GM19372 (cell line): ENCODE measurements around the gene RDH11.
"Not testable (repeated sequence)": the region's sequence is repeated elsewhere in the genome, so short reads cannot be mapped to it uniquely, and the experiment has no call there.

ENCODE experiments used
- ATAC-seq: cut with Tn5 transposase; IDR thresholded peaks from one replicate; pipeline ENCODE4 v1.9.1; 2021; ENCODE audit warnings: mild to moderate bottlenecking, low read depth, moderate library complexity; ENCODE audit not compliant: unreplicated experiment

RDH11 gene, protein sequence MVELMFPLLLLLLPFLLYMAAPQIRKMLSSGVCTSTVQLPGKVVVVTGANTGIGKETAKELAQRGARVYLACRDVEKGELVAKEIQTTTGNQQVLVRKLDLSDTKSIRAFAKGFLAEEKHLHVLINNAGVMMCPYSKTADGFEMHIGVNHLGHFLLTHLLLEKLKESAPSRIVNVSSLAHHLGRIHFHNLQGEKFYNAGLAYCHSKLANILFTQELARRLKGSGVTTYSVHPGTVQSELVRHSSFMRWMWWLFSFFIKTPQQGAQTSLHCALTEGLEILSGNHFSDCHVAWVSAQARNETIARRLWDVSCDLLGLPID

DNA sequence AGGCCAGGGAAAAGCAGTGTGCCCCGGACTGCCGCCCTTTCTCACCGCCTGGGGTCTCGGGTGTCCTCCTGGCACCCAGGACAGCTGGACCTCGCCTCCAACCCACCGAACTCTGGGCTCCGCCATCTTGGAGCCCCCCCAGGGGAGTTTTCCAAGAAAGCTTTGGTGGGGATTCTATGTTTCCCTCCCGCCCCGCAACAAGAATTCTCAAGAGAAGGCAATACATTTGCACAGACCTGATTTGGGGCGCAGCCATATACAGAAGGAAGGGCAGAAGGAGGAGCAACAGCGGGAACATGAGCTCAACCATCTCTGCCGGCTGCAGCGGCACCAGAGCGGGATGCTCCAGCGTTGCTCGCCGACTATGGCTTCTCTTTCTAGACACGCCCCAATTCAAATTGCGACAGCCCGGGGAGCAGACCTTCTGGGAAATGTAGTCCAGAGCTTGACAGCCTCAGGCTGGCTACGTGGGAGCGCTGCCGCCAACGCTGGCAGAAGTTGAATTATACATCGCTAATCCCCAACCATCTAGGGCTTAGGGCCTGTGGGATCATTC, at the start of gene RDH11:
Gene RDH11, minus strand, starts transcription at position 371 of the 556 bp plus-strand sequence. Its CDS starts 61 bp downstream, at position 310.
- peak; percentile 80 for ATAC-seq

- no peak for ATAC-seq
Observed at GRCh38 chr14:67744046-67744445, 48.5 kb upstream of the RDH11 start.

DNA sequence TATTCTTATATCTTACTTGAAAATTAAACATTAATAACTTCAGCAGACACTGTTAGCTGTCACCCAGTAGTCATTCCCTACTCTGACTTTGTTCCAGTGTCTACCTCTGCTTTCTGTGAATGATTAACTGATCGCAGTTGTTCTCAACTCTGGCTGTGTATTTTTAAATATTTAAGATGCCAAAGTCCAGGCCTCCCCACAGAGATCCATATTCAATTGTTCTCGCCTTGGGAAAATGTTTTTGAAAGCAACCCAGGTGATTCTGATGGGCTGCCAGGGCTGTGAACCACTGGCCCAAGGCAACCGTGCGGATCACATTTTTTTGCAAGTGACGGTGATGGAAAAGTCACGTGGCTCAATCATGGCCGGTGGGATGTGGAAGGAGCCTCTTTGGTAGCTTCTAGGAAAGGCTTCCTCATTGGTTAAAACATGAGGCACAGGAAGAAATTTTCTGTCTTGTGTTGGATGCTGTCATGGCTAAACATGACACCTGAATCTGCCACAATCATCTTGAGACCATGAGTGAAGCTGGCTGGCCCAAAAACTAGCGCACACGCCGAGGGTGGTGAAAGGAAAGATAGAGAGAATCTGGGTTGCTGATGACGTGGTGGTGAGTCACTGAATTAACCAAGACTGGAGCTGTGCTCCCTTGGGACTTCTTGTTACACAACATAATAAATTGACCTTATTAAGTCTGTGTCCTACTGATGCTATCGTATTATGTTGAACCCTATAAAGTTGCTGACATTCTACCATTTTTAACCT, 43.4 kb upstream of the RDH11 start:
- ATAC-seq, result no peak

DNA sequence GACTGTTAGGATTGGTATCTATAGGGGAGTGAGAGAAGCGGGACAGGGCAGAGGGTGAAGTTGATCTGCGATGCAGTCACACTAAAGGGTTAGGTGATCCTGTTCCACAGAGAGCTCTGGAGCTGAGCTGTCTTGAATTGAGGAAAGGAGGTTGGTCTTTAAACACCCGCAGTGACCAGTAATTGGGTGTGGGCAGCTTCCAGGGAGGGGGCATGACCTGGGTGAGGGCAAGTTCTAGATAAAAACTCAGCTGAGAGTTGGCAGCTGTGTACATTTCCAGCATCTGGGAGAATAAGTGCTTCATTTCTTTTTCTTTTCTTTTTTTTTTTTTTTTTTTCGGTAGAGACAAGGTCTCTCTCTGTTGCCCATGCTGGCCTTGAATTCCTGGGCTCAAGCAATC, 41.2 kb upstream of the RDH11 start:
- ATAC-seq, result no peak

DNA sequence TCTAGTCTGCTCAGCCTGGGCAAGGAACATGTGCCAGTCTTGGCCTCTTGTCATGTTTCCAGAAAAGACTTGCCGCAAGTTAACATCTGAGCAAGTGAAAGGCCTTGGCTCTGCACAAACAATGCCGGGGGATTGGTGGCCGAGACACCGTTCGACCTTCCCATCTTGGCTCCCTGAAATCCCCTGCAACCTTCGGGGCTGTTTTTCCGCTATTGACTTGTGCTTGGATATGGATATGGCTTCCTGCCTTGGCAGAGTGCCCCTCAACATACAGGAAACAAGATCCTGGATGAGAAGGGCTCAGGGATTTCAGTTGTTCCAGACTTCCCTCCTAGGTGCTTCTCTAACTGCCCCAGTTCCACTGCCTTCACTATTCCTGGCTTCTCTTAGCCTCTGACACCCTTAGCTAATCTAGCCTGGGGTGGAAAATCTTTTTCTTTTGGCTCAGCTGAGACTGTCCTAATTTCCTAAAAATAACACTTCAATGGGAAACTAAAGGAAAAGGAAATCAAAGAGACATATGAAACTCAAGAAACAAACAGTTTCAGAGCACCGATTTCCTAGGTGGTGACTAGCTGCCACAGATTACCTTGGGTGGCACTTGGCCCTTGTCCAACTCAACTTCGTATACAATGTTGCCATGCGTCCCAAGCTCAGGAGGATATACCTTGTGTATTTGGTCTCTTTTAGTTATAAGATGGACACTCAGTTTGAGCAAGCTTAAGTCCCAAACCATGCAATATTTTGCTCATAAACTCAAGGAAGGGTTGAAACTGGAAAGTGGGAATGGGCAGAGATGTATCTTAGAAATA, 40.0 kb upstream of the RDH11 start:
- no peak for ATAC-seq

DNA sequence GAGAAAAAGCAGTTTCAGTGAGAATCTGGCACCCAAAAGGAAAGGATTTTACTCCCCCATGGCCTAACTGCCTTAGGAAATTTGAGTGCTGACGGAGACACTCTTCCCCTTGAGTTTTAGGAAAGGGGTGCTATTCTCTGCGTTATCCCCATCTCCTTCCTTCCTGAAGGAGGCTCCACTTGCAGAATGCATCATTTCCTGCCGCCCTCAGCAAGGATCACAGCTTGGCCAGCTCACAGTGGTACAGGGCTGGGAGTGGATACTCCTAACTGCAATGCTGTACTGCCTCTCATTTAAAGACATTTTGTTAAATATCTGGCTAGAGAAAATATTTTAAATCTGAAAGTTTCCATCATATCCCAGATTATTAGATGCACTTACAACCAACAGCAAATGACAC, 39.1 kb upstream of the RDH11 start:
- no peak for ATAC-seq

- ATAC-seq, result no peak
Observed at GRCh38 chr14:67733616-67734015, 38.1 kb upstream of the RDH11 start.

GRCh38 chr14:67729072-67729885, 33.7 kb upstream of the RDH11 start:
- ATAC-seq, result no peak

GRCh38 chr14:67728258-67728657, 32.7 kb upstream of the RDH11 start:
- ATAC-seq, result no peak

- ATAC-seq, result no peak
Observed at GRCh38 chr14:67727361-67727760, 31.8 kb upstream of the RDH11 start.

DNA sequence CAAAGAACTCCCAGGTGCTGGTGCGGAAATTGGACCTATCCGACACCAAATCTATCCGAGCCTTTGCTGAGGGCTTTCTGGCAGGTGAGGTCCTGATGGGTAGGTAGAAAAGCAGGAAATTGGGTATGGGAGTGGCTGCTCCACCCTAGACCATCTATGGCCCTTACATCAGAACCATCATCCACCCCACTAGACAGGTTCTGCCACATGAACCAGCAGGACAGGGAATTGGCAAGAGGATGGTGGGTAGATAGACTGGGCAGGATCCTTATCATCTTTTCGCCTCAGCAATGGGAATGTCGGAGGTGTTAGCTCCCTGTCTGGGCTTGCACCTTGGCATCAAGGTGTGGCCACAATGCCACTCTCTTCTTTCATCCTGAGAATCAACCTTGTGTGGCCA, 29.6 kb upstream of the RDH11 start:
- ATAC-seq, result no peak

DNA sequence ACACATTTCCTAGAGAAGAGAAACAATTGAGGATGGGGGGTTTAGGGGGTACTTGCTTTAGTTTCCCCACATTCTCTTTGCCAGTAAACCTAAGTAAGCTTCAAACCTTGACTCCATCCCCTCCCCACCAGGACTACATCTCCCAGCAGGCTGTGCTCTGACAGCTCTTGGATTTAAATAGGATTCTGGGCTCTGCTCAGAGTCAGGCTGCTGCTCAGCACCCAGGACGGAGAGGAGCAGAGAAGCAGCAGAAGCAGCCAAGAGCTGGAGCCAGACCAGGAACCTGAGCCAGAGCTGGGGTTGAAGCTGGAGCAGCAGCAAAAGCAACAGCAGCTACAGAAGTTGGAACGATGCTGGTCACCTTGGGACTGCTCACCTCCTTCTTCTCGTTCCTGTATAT, 26.7 kb upstream of the RDH11 start:
- ATAC-seq, result no peak

DNA sequence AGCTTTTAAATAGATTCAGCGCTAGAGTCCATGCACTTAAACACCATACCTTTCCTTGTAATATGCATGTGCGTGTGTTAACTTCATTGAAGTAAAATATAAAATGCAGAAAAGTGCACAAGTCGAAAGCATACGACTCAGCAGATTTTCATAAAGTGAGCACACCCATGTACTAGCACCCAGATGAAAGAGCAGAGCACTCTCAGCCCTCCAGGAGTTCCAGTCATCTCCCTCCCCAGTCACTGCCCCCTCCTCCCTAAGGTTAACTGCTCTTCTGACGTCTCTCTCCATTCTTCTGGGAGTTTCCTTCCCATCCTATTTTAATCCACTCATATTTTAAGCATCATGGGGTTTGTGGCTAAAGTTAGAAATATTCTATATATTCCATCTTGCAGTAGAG, 26.3 kb upstream of the RDH11 start:
- no peak for ATAC-seq

GRCh38 chr14:67719866-67720265, 24.3 kb upstream of the RDH11 start:
- ATAC-seq, result no peak

DNA sequence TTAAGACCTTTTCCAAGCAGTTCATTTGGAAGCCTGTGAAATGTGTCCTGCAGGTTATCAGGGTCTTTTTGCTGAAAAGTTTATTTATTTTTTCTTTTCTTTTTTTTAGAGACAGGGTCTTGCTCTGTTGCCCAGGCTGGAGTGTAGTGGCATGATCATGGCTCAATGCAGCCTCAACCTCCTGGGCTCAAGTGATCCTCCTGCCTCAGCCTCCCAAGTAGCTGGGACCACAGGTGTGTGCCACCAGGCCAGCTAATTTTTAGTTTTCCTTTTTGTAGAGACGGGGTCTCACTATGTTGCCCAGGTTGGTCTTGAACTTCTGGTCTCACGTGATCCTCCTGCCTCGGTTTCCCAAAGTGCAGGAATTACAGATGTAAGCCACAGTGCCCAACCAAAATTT, 23.8 kb upstream of the RDH11 start:
- not testable (repeated sequence) for ATAC-seq

DNA sequence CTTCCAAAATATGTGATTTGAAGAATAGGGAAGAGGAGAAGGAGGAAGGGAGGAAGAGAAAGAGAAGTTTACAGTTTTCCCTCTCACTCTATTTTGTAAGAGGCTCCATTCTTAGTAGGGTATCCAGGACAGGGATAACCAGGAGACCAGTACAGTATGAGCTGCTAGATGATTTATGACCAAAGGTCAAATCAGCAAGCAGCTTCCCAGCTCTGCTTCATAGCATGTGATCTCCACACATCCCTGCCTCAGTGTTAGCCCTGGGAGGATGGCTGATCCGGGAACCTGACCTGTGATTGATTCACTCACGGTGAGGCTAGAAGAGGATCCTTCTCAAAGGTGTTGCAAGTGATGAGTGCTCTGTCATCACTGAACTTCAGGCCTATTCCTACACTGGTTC, 22.7 kb upstream of the RDH11 start:
- ATAC-seq, result no peak

- no peak for ATAC-seq
Observed at GRCh38 chr14:67717048-67717447, 21.5 kb upstream of the RDH11 start.

DNA sequence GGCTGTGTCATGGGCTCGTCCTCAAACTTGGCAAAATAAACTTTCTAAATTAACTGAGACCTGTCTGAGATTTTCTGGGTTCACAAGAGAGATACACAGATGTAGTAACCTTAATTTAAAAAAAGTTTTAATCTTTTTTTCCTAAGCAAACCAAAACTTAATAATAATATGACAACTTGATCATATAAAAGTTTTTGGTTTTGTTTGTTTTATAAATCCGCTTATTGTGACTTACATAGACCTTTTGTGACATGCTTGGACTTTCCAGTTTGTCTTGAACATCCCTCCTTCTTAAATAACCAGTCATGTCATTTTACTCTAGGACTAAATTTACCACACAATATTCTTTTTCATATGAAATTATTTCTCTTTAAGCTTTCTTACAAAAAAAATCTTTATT, 14.6 kb upstream of the RDH11 start:
- no peak for ATAC-seq

DNA sequence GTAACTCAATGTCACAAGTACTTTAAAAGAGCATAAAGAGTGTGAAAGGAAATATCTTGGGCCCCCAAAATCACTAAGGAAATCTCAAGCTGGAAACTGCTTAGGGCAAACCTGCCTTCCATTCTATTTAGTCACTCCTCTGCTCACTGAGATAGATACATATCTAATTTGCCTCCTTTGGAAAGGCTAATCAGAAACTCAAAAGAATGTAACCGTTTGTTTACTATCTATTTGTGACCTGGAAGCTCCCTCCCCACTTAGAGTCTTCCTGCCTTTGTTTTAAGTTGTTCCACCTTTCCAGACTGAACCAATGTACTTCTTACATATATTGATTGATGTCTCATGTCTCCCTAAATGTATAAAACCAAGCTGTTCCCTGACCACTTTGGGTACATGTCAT, 14.2 kb upstream of the RDH11 start:
- ATAC-seq, result not testable (repeated sequence)

DNA sequence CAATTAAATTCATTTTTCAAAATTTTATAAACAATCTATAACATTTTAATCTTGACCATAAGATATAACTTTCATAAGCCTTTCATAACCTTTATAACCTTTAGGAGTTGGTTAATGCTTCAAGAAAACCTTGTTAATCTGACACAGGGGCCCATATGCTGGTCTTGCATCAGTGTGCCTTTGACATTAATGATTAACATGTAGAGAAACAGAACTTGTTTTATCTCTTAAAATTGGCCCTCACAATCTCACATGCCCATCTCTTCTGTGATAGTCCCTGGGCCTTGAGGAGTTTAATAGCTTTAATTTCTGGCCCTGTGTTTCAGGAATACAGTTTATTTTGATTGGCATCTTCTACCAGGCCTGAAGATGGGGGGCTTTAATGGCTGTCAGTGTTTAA, 13.8 kb upstream of the RDH11 start:
- not testable (repeated sequence) for ATAC-seq
